HCT116 (cell line): ENCODE results near the gene WDR90. TPM values are rescaled to one million over a fixed set of nuclear protein-coding genes. Genes with fewer than 3 reads are reported as not detected.

Source experiments
- ATAC-seq: fragments of 200-7000 bp; cut with Tn5 transposase; 2 replicates; pipeline ENCODE4 v1.9.1; 2020; ENCODE audit warnings: mild to moderate bottlenecking, moderate library complexity
- BruUV-seq: library from RNA; stranded (reverse); fragments of 400-500 nt; replicated peaks from 2 replicates; lab custom pipeline; 2021; lab: Mats Ljungman, UMichigan
- CTCF ChIA-PET: fragments of 300-600 bp; sonication (Branson Sonifier 250); formaldehyde crosslinking; loops from one replicate; lab custom pipeline; 2021; ENCODE audit warnings: antibody characterized with exemption; lab: Charles Lee
- POLR2A ChIA-PET: fragments of 300-600, 350-600 bp; sonication (Branson Sonifier 250); formaldehyde crosslinking; loops from one replicate; lab custom pipeline; 2021; ENCODE audit warnings: antibody characterized with exemption; lab: Charles Lee
- RAD21 ChIA-PET, 2 experiments: fragments of 300-600 bp; sonication (Branson Sonifier 250); formaldehyde crosslinking; loops; one replicate each; lab custom pipeline; 2023; ENCODE audit warnings: low total read pairs in 2 of 2; ENCODE audit not compliant: uncharacterized antibody in 2 of 2, unreplicated experiment in 2 of 2, low non-redundant PET in 1 of 2; lab: Charles Lee
- DNase-seq: peaks from one replicate; pipeline ENCODE4 v3.0.0-alpha.2; 2010; ENCODE audit warnings: low read depth, low spot score
- H2AFZ ChIP-seq: fragments of 200-600 bp; shearing (Covaris generic), sonication (generic); 2 replicates; pipeline ENCODE4 v1.6.1; 2017; ENCODE audit warnings: low read depth, mixed run types, mixed read lengths, antibody characterized with exemption, low read length; ENCODE audit not compliant: poor library complexity, severe bottlenecking
- H3K27ac ChIP-seq: 2 replicates; pipeline ENCODE4 v1.5.1; 2012; ENCODE audit warnings: low read depth, low read length
- H3K27me3 ChIP-seq: fragments of 200-600 bp; sonication (generic); 2 replicates; pipeline ENCODE4 v1.6.1; 2016; ENCODE audit warnings: mixed run types, low read length, mixed read lengths; ENCODE audit not compliant: insufficient read depth
- H3K36me3 ChIP-seq, 2 experiments: fragments of 200-500 bp in 1 of 2; fragments of 200-600 bp in 1 of 2; sonication (Bioruptor generic) in 1 of 2; sonication (generic) in 1 of 2; 2 replicates each; pipeline versions ENCODE4 v1.5.1 to v1.6.1; 2014 to 2016; ENCODE audit warnings: low read length in 2 of 2, inconsistent platforms in 1 of 2, mixed read lengths in 1 of 2, mixed run types in 1 of 2; ENCODE audit not compliant: insufficient read depth in 2 of 2, control insufficient read depth in 1 of 2
- H3K4me1 ChIP-seq, 2 experiments: fragments of 200-600 bp in 1 of 2; sonication (generic) in 1 of 2; 2 replicates each; pipeline versions ENCODE4 v1.5.1 to v1.6.1; 2012 to 2017; ENCODE audit warnings: low read length in 2 of 2, inconsistent platforms in 1 of 2, mild to moderate bottlenecking in 1 of 2, mixed read lengths in 1 of 2, mixed run types in 1 of 2, moderate library complexity in 1 of 2; ENCODE audit not compliant: insufficient read depth in 2 of 2, control insufficient read depth in 1 of 2
- H3K4me2 ChIP-seq: fragments of 200-600 bp; sonication (generic); 2 replicates; pipeline ENCODE4 v1.6.1; 2017; ENCODE audit warnings: mixed run types, low read length, mixed read lengths
- H3K4me3 ChIP-seq, 2 experiments: fragments of 200-600 bp in 1 of 2; sonication (generic) in 1 of 2; replicated peaks in 1 of 2; 2 replicates each; pipeline ENCODE4 v1.5.1; 2011 to 2016; ENCODE audit warnings: low read length in 2 of 2, control low read depth in 1 of 2, low read depth in 1 of 2, mild to moderate bottlenecking in 1 of 2, mixed read lengths in 1 of 2, mixed run types in 1 of 2
- H3K79me2 ChIP-seq: fragments of 200-600 bp; sonication (generic); 2 replicates; pipeline ENCODE4 v1.6.1; 2017; ENCODE audit warnings: mild to moderate bottlenecking, mixed run types, low read length, moderate library complexity, mixed read lengths; ENCODE audit not compliant: insufficient read depth
- H3K9ac ChIP-seq: fragments of 200-600 bp; sonication (generic); 2 replicates; pipeline ENCODE4 v1.6.1; 2016; ENCODE audit warnings: low read length, mixed read lengths
- H3K9me2 ChIP-seq: fragments of 200-600 bp; sonication (generic), shearing (Covaris generic); 2 replicates; pipeline ENCODE4 v1.6.1; 2017; ENCODE audit warnings: mixed run types, mild to moderate bottlenecking, moderate library complexity; ENCODE audit not compliant: insufficient read depth
- H3K9me3 ChIP-seq, 2 experiments: fragments of 200-500 bp in 1 of 2; fragments of 200-600 bp in 1 of 2; sonication (Bioruptor generic) in 1 of 2; sonication (generic) in 1 of 2; 2 replicates each; pipeline ENCODE4 v1.6.1; 2014 to 2017; ENCODE audit warnings: low read length in 2 of 2, mixed read lengths in 2 of 2, inconsistent platforms in 1 of 2, low read depth in 1 of 2, mild to moderate bottlenecking in 1 of 2, mixed run types in 1 of 2, moderate library complexity in 1 of 2; ENCODE audit not compliant: control insufficient read depth in 1 of 2, insufficient read depth in 1 of 2
- H4K20me1 ChIP-seq: fragments of 200-600 bp; sonication (generic), shearing (Covaris generic); 2 replicates; pipeline ENCODE4 v1.6.1; 2017; ENCODE audit warnings: mixed run types, mild to moderate bottlenecking, moderate library complexity; ENCODE audit not compliant: insufficient read depth
- ATF3 ChIP-seq: IDR thresholded peaks from 2 replicates; pipeline ENCODE4 v1.6.1; 2012
- CBX3 ChIP-seq: IDR thresholded peaks from 2 replicates; pipeline ENCODE4 v1.6.1; 2012; ENCODE audit warnings: low read depth
- CTCF ChIP-seq, 3 experiments: fragments of 200-600 bp in 1 of 3; sonication (generic) in 1 of 3; IDR thresholded peaks in 2 of 3; conservative IDR thresholded peaks in 1 of 3; 2 replicates each; pipeline ENCODE4 v1.5.1; 2012 to 2017; ENCODE audit warnings: low read depth in 2 of 3, low read length in 2 of 3, antibody characterized with exemption in 1 of 3, borderline replicate concordance in 1 of 3, control low read depth in 1 of 3, mild to moderate bottlenecking in 1 of 3, mixed read lengths in 1 of 3, mixed run types in 1 of 3, moderate library complexity in 1 of 3; ENCODE audit not compliant: insufficient read depth in 1 of 3
- EGR1 ChIP-seq: IDR thresholded peaks from 2 replicates; pipeline ENCODE4 v1.6.1; 2012; ENCODE audit warnings: low read depth
- ELF1 ChIP-seq: IDR thresholded peaks from 2 replicates; pipeline ENCODE4 v1.6.1; 2012; ENCODE audit warnings: low read depth, borderline replicate concordance
- EZH2 ChIP-seq: fragments of 200-600 bp; sonication (generic); IDR thresholded peaks from 2 replicates; pipeline ENCODE4 v1.6.1; 2017; ENCODE audit warnings: antibody characterized with exemption, mixed run types
- EZH2phosphoT487 ChIP-seq: fragments of 200-600 bp; IDR thresholded peaks from 2 replicates; pipeline ENCODE4 v1.6.1; 2018; ENCODE audit warnings: antibody characterized with exemption, borderline replicate concordance
- FOSL1 ChIP-seq: IDR thresholded peaks from 2 replicates; pipeline ENCODE4 v1.6.1; 2012; ENCODE audit warnings: low read depth
- MAX ChIP-seq: IDR thresholded peaks from 2 replicates; pipeline ENCODE4 v1.6.1; 2012
- RAD21 ChIP-seq: IDR thresholded peaks from 2 replicates; pipeline ENCODE4 v1.6.1; 2012; ENCODE audit warnings: low read depth, mild to moderate bottlenecking
- REST ChIP-seq: IDR thresholded peaks from 2 replicates; pipeline ENCODE4 v1.6.1; 2012; ENCODE audit warnings: low read depth
- SP1 ChIP-seq: IDR thresholded peaks from 2 replicates; pipeline ENCODE4 v1.6.1; 2012; ENCODE audit warnings: low read depth
- SRF ChIP-seq: IDR thresholded peaks from 2 replicates; pipeline ENCODE4 v1.6.1; 2012; ENCODE audit warnings: low read depth
- TCF7L2 ChIP-seq: IDR thresholded peaks from 2 replicates; pipeline ENCODE4 v1.7.0; 2011; ENCODE audit warnings: borderline replicate concordance, inconsistent platforms; ENCODE audit not compliant: insufficient read depth, insufficient read length; ENCODE audit errors: extremely low read depth
- YY1 ChIP-seq: IDR thresholded peaks from 2 replicates; pipeline ENCODE4 v1.6.1; 2011; ENCODE audit warnings: low read length, low read depth, moderate library complexity, mild to moderate bottlenecking; ENCODE audit not compliant: insufficient replicate concordance; ENCODE audit errors: extremely low read depth
- ZBTB33 ChIP-seq: IDR thresholded peaks from 2 replicates; pipeline ENCODE4 v1.6.1; 2011; ENCODE audit warnings: mild to moderate bottlenecking, low read length, moderate library complexity; ENCODE audit not compliant: insufficient replicate concordance; ENCODE audit errors: extremely low read depth
- intact Hi-C: fragments of 100-400 bp; cut with micrococcal nuclease; formaldehyde crosslinking; loops from 2 replicates; pipeline ENCODE4 v1.10.0; 2022
- total RNA-seq: library from RNA; stranded (reverse); gene quantifications from one replicate; pipeline ENCODE4 v1.2.1, GENCODE V29; 2021; ENCODE audit not compliant: unreplicated experiment

WDR90 gene
- total RNA-seq, 1 experiment from 2014 or later, result 73.7 TPM

GRCh38 chr16:687499-687898 is 38.3 kb downstream of the WDR90 start (continued):
- no peak for TF ChIP-seq REST

- DNase-seq, result no peak
- peak overlapping the region; percentile 72 for H3K27ac ChIP-seq
- TF ChIP-seq EGR1 (no peak), ZBTB33 (no peak), YY1 (no peak), CBX3 (no peak), EZH2 (no peak), SRF (no peak), ELF1 (no peak), FOSL1 (no peak), EZH2phosphoT487 (no peak), SP1 (no peak), ATF3 (no peak), RAD21 (no peak), TCF7L2 (no peak), CTCF (IDR thresholded peaks at IDR 0.05 in 2 of 3, conservative IDR thresholded peaks at IDR 0.05 in 1 of 3; ENCODE audit: borderline replicate concordance in 1 of 3, insufficient read depth in 1 of 3, low read depth in 2 of 3, low read length in 2 of 3) (no peak), MAX (no peak)
Measured at GRCh38 chr16:689175-689897, 40.2 kb downstream of the WDR90 start.

More at GRCh38 chr16:689175-689897, 40.2 kb downstream of the WDR90 start:
- Histone ChIP-seq H3K4me1 (peaks cover 10 to 41% of the 10 kb centered on the region in 2 experiments; a peak in 3 of 4 replicates), H3K27me3 (no peaks in the 10 kb centered on the region), H3K79me2 (peaks cover 19% of the 10 kb centered on the region; the same call in 1 of the 2 replicates), H3K4me3 (peak overlapping the region; percentile 87 to 92), H2AFZ (no peak overlapping the region), H3K36me3 (peaks cover 0 to 7% of the 10 kb centered on the region in 2 experiments; a peak in 1 of 4 replicates), H3K9ac (peak overlapping the region; percentile 85), H3K9me2 (no peaks in the 10 kb centered on the region), H3K9me3 (no peaks in the 10 kb centered on the region), H4K20me1 (no peaks in the 10 kb centered on the region), H3K4me2 (peak overlapping the region; percentile 95)
- peak; percentile 9 for ATAC-seq
- ChIA-PET RAD21 (no interaction called here), POLR2A (no interaction called here), CTCF (interaction anchor here (0.9 to 1.3 kb wide), 2 partner anchors 9 to 23 kb away, joined by 3 read pairs; partner anchors contain the start of gene STUB1)
- no TSS peak for BruUV-seq
- intact Hi-C loops, result no loop called here
